H1 (cell line): ENCODE results near the gene TRPC1. TPM values are rescaled to one million over a fixed set of nuclear protein-coding genes. Genes with fewer than 3 reads are reported as not detected.

Source experiments
- CTCF ChIA-PET: fragments of 300-600 bp; sonication (Branson Sonifier 250); formaldehyde crosslinking; loops from one replicate; lab custom pipeline; 2021; ENCODE audit not compliant: partially characterized antibody; lab: Charles Lee
- POLR2A ChIA-PET: fragments of 300-600 bp; sonication (Branson Sonifier 250); formaldehyde crosslinking; loops from one replicate; lab custom pipeline; 2021; ENCODE audit warnings: inconsistent platforms; ENCODE audit not compliant: partially characterized antibody; lab: Charles Lee
- DNase-seq, 2 experiments: peaks; one replicate each; pipeline versions ENCODE4 v3.0.0 to v3.0.0-alpha.2; 2010 to 2022; ENCODE audit warnings: low spot score in 2 of 2, low read depth in 1 of 2, mixed read lengths in 1 of 2
- FAIRE-seq: peaks from 2 replicates; lab custom pipeline; 2011; peaks lifted over from hg19 to GRCh38; lab: Jason Lieb, UNC
- H2AFZ ChIP-seq: 2 replicates; pipeline ENCODE4 v1.8.1; 2012; ENCODE audit warnings: low read length, inconsistent platforms
- H2AK5ac ChIP-seq: 2 replicates; pipeline ENCODE4 v1.6.1; 2013; ENCODE audit warnings: low read depth, low read length
- H2BK120ac ChIP-seq: replicated peaks from 2 replicates; pipeline ENCODE3; 2013; ENCODE audit warnings: low read depth, low read length, inconsistent platforms
- H2BK12ac ChIP-seq: 2 replicates; pipeline ENCODE4 v1.6.1; 2013; ENCODE audit warnings: low read depth, low read length
- H2BK15ac ChIP-seq: 2 replicates; pipeline ENCODE4 v1.6.1; 2013; ENCODE audit warnings: low read length
- H2BK20ac ChIP-seq: 2 replicates; pipeline ENCODE4 v1.6.1; 2013; ENCODE audit warnings: low read length
- H2BK5ac ChIP-seq: 2 replicates; pipeline ENCODE4 v1.6.1; 2013; ENCODE audit warnings: low read depth, low read length
- H3K14ac ChIP-seq: 2 replicates; pipeline ENCODE4 v1.6.1; 2013; ENCODE audit warnings: inconsistent platforms; ENCODE audit not compliant: insufficient read length
- H3K18ac ChIP-seq: 2 replicates; pipeline ENCODE4 v1.6.1; 2013; ENCODE audit warnings: low read length; ENCODE audit errors: extremely low read depth
- H3K23ac ChIP-seq: 2 replicates; pipeline ENCODE4 v1.6.1; 2013; ENCODE audit warnings: inconsistent platforms; ENCODE audit not compliant: insufficient read length
- H3K23me2 ChIP-seq: 2 replicates; pipeline ENCODE4 v1.6.1; 2013; ENCODE audit warnings: low read depth, low read length
- H3K27ac ChIP-seq: 2 replicates; pipeline ENCODE4 v1.6.1; 2011; ENCODE audit warnings: low read depth, low read length, inconsistent platforms
- H3K27me3 ChIP-seq, 4 experiments: replicated peaks in 1 of 4; 1 replicate in 1 of 4; 2 replicates in 3 of 4; pipeline versions ENCODE4 v1.6.1 to v1.8.1; 2011 to 2013; ENCODE audit warnings: low read length in 3 of 4, mild to moderate bottlenecking in 3 of 4, inconsistent platforms in 2 of 4, mixed read lengths in 2 of 4, moderate library complexity in 1 of 4; ENCODE audit not compliant: control insufficient read depth in 3 of 4, insufficient read depth in 3 of 4; ENCODE audit errors: extremely low read depth in 1 of 4
- H3K36me3 ChIP-seq, 4 experiments: 2 replicates each; pipeline versions ENCODE4 v1.6.1 to v1.8.1; 2011 to 2013; ENCODE audit warnings: mild to moderate bottlenecking in 4 of 4, low read length in 3 of 4, moderate library complexity in 2 of 4, control low read depth in 1 of 4, inconsistent platforms in 1 of 4; ENCODE audit not compliant: insufficient read depth in 4 of 4, control insufficient read depth in 2 of 4
- H3K4ac ChIP-seq: replicated peaks from 2 replicates; pipeline ENCODE3; 2013; ENCODE audit warnings: low read length, low read depth, mixed read lengths, inconsistent platforms; ENCODE audit not compliant: insufficient read length
- H3K4me1 ChIP-seq, 4 experiments: replicated peaks in 1 of 4; 1 replicate in 1 of 4; 2 replicates in 3 of 4; pipeline versions ENCODE4 v1.6.1 to v1.8.1; 2011 to 2013; ENCODE audit warnings: low read length in 3 of 4, inconsistent platforms in 2 of 4, mixed read lengths in 1 of 4; ENCODE audit not compliant: insufficient read depth in 4 of 4, control insufficient read depth in 3 of 4
- H3K4me2 ChIP-seq, 2 experiments: 2 replicates each; pipeline versions ENCODE4 v1.6.1 to v1.8.1; 2011 to 2013; ENCODE audit warnings: low read depth in 2 of 2, low read length in 2 of 2, control low read depth in 1 of 2, inconsistent platforms in 1 of 2, mild to moderate bottlenecking in 1 of 2; ENCODE audit not compliant: insufficient read depth in 1 of 2
- H3K4me3 ChIP-seq, 4 experiments: fragments of 200-600, 300-600 bp in 1 of 4; sonication (generic), shearing (Covaris generic), sonication (Bioruptor Twin) in 1 of 4; 2 replicates each; pipeline versions ENCODE4 v1.5.1 to v1.8.1; 2011 to 2016; ENCODE audit warnings: low read length in 4 of 4, low read depth in 3 of 4, control low read depth in 2 of 4, inconsistent platforms in 2 of 4, mild to moderate bottlenecking in 2 of 4, mixed read lengths in 1 of 4, moderate library complexity in 1 of 4; ENCODE audit not compliant: insufficient read depth in 2 of 4; ENCODE audit errors: extremely low read depth in 1 of 4
- H3K56ac ChIP-seq: replicated peaks from 2 replicates; pipeline ENCODE3; 2013; ENCODE audit warnings: low read depth, mild to moderate bottlenecking, mixed read lengths, low read length, inconsistent platforms; ENCODE audit not compliant: insufficient read length
- H3K79me1 ChIP-seq: 2 replicates; pipeline ENCODE4 v1.6.1; 2013; ENCODE audit warnings: low read depth, low read length, control low read depth
- H3K79me2 ChIP-seq, 2 experiments: 2 replicates each; pipeline versions ENCODE4 v1.6.1 to v1.8.1; 2012 to 2013; ENCODE audit warnings: low read length in 2 of 2, mild to moderate bottlenecking in 2 of 2, inconsistent platforms in 1 of 2; ENCODE audit not compliant: insufficient read depth in 2 of 2, control insufficient read depth in 1 of 2
- H3K9ac ChIP-seq, 4 experiments: replicated peaks in 1 of 4; 1 replicate in 1 of 4; 2 replicates in 3 of 4; pipeline versions ENCODE4 v1.6.1 to v1.8.1; 2011 to 2013; ENCODE audit warnings: low read depth in 3 of 4, low read length in 3 of 4, control low read depth in 2 of 4, mild to moderate bottlenecking in 2 of 4, moderate library complexity in 2 of 4, inconsistent platforms in 1 of 4; ENCODE audit errors: extremely low read depth in 1 of 4
- H3K9me3 ChIP-seq, 2 experiments: 2 replicates each; pipeline versions ENCODE4 v1.6.1 to v1.8.1; 2012 to 2013; ENCODE audit warnings: mild to moderate bottlenecking in 2 of 2, moderate library complexity in 2 of 2, control low read depth in 1 of 2, inconsistent platforms in 1 of 2, low read depth in 1 of 2, low read length in 1 of 2, mixed read lengths in 1 of 2; ENCODE audit not compliant: insufficient read depth in 2 of 2
- H4K20me1 ChIP-seq, 2 experiments: replicated peaks in 1 of 2; 2 replicates each; pipeline versions ENCODE3 to v1.8.1; 2011 to 2013; ENCODE audit warnings: inconsistent platforms in 2 of 2, low read length in 2 of 2, mild to moderate bottlenecking in 1 of 2; ENCODE audit not compliant: insufficient read depth in 2 of 2, control insufficient read depth in 1 of 2
- H4K5ac ChIP-seq: 2 replicates; pipeline ENCODE4 v1.6.1; 2013; ENCODE audit warnings: low read length, low read depth, mixed read lengths, inconsistent platforms; ENCODE audit not compliant: insufficient read length
- H4K8ac ChIP-seq: 2 replicates; pipeline ENCODE4 v1.8.0; 2013; ENCODE audit warnings: mild to moderate bottlenecking, moderate library complexity, low read length, inconsistent platforms; ENCODE audit not compliant: insufficient read depth; ENCODE audit errors: extremely low read depth
- H4K91ac ChIP-seq: replicated peaks from 2 replicates; pipeline ENCODE3; 2013; ENCODE audit warnings: low read length, mixed read lengths, inconsistent platforms; ENCODE audit not compliant: insufficient read length
- BACH1 ChIP-seq: IDR thresholded peaks from 2 replicates; pipeline ENCODE4 v1.6.1; 2012; ENCODE audit warnings: low read length, improper control_type of control experiment
- FOSL1 ChIP-seq: IDR thresholded peaks from 2 replicates; pipeline ENCODE4 v1.6.1; 2011; ENCODE audit warnings: mild to moderate bottlenecking, low read depth, low read length, moderate library complexity; ENCODE audit not compliant: insufficient read depth
- JUND ChIP-seq: IDR thresholded peaks from 2 replicates; pipeline ENCODE4 v1.6.1; 2011; ENCODE audit warnings: mild to moderate bottlenecking, improper control_type of control experiment, low read length
- KDM1A ChIP-seq: fragments of 200-600, 300-600 bp; sonication (generic); IDR thresholded peaks from 2 replicates; pipeline ENCODE4 v1.7.1; 2016; ENCODE audit warnings: mild to moderate bottlenecking, low read length, borderline replicate concordance
- RNF2 ChIP-seq: fragments of 200-900, 300-1000 bp; sonication (generic); IDR thresholded peaks from 2 replicates; pipeline ENCODE4 v1.7.1; 2016; ENCODE audit warnings: borderline replicate concordance, low read depth, mild to moderate bottlenecking, antibody characterized with exemption, low read length; ENCODE audit not compliant: poor library complexity, severe bottlenecking; ENCODE audit errors: missing control alignments
- SIRT6 ChIP-seq: IDR thresholded peaks from one replicate; pipeline ENCODE4 v1.7.1; 2012; ENCODE audit warnings: low read length, inconsistent platforms
- TAF1 ChIP-seq: IDR thresholded peaks from 2 replicates; pipeline ENCODE4 v1.6.1; 2011; ENCODE audit warnings: mild to moderate bottlenecking, low read depth, low read length
- TAF7 ChIP-seq: optimal IDR thresholded peaks from 2 replicates; pipeline ENCODE3; 2011; ENCODE audit warnings: low read depth, mild to moderate bottlenecking, inconsistent platforms, low read length, moderate library complexity, borderline replicate concordance
- WGBS, 2 experiments: shearing (Covaris generic) in 1 of 2; methylation state at CpG; one replicate each; pipeline versions ENCODE4 v1.1.6 to v1.1.7; 2013 to 2015; ENCODE audit warnings: low lambda C conversion rate in 2 of 2, mixed read lengths in 2 of 2, inconsistent platforms in 1 of 2, low coverage in 1 of 2, missing lambda C conversion rate in 1 of 2; ENCODE audit not compliant: insufficient replicate concordance in 2 of 2, insufficient coverage in 1 of 2, insufficient read length in 1 of 2; ENCODE audit errors: extremely low coverage in 1 of 2, missing lambda C conversion rate in 1 of 2; 5-methylcytosine and 5-hydroxymethylcytosine counted together
- polyA plus RNA-seq, 7 experiments: library from polyadenylated mRNA; depleted of rRNA in 3 of 7; stranded (reverse) in 5 of 7; unstranded in 2 of 7; fragments of >200 nt in 5 of 7; fragments of 200-250 nt in 2 of 7; gene quantifications; 1 replicate in 5 of 7; 2 replicates in 1 of 7; 4 replicates in 1 of 7; pipeline versions ENCODE4 v1.2.1 to v1.2.3, GENCODE V29; 2011 to 2013; ENCODE audit warnings: missing spikeins in 2 of 7, mixed read lengths in 2 of 7
- total RNA-seq: library from RNA; stranded (reverse); fragmentation: NEBNext Ultra II Directional; extraction: Animal tissue kit (Norgen Biotek cat#: 25700); gene quantifications from 2 replicates; pipeline ENCODE4 v1.2.1, GENCODE V29; 2021
- TF ChIP-seq, protein P1 (sequence below): IDR thresholded peaks from 2 replicates; pipeline ENCODE4 v1.6.1; 2012; ENCODE audit warnings: inconsistent platforms

Gene TRPC1
- total and polyA plus RNA-seq, 2 of the 8 experiments (the other 6 are each of a cell fraction or from before 2014, with no cell fraction given), result 22.6 to 23.1 TPM

DNA sequence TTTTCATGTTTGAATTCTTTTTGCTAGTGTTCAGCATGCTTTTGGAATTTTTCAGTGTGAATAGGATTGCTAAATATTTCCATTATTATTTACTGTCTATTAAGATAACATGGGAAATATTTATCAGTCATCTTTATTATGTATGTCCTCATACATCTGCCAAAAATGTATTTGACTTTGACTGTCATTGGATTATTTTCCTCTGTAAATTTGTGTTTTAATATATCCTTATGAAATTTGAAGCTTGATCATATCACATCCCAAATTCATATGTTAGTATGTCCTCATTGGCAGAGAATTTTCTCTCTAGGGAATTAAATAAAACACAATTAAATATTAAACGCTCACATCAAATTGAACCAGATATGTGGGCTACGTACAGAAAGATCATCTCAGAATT is 32.3 kb upstream of the TRPC1 start:
- Histone ChIP-seq H3K36me3 (no peaks in the 10 kb centered on the region; a peak in 1 of 8 replicates), H3K79me1 (no peaks in the 10 kb centered on the region), H3K18ac (no peak overlapping the region), H3K9me3 (no peaks in the 10 kb centered on the region), H3K56ac (no peak overlapping the region), H4K91ac (no peak overlapping the region), H3K27ac (no peak overlapping the region), H3K9ac (no peak overlapping the region), H2AK5ac (no peak overlapping the region), H3K23me2 (no peaks in the 10 kb centered on the region), H4K8ac (no peak overlapping the region), H2BK12ac (no peak overlapping the region), H2BK5ac (no peak overlapping the region), H2BK120ac (no peak overlapping the region), H2AFZ (no peak overlapping the region), H3K4ac (no peak overlapping the region), H2BK15ac (no peak overlapping the region), H3K4me2 (no peak overlapping the region), H3K23ac (no peak overlapping the region), H3K4me1 (no peaks in the 10 kb centered on the region), H3K79me2 (no peaks in the 10 kb centered on the region), H3K27me3 (no peaks in the 10 kb centered on the region), H4K20me1 (no peaks in the 10 kb centered on the region), H3K14ac (no peak overlapping the region), H3K4me3 (no peak overlapping the region), H2BK20ac (no peak overlapping the region), H4K5ac (no peak overlapping the region)
- DNase-seq (no peak), FAIRE-seq (no peak)
- POLR2A ChIA-PET, result no interaction called here
- 87% methylated on average over 2 of the region's 2 CpGs; no CpG with 5 or more reads in 1 of the 2 experiments for WGBS, 2 experiments
- CTCF ChIA-PET, result no interaction called here
- TF ChIP-seq FOSL1, result no peak
- TF ChIP-seq RNF2, result no peak
- no peak for TF ChIP-seq KDM1A
- TF ChIP-seq TAF1, result no peak
- TF ChIP-seq SIRT6, result no peak
- TF ChIP-seq, protein P1, sequence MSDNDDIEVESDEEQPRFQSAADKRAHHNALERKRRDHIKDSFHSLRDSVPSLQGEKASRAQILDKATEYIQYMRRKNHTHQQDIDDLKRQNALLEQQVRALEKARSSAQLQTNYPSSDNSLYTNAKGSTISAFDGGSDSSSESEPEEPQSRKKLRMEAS, result no peak
- no peak for TF ChIP-seq JUND
- no peak for TF ChIP-seq TAF7
- no peak for TF ChIP-seq BACH1
